Cardiac fibroblast (primary cell): ENCODE results near the gene GATAD2B.
A peak's percentile ranks its signal among the peaks of the same experiment; 100 is the strongest.
"Not testable (repeated sequence)": the region's sequence is repeated elsewhere in the genome, so short reads cannot be mapped to it uniquely, and the experiment has no call there.

Experiments used
- DNase-seq, 2 donors: peaks; one replicate each; pipeline versions ENCODE4 v3.0.0 to v3.0.0-alpha.2; 2010; ENCODE audit warnings: low read depth in 2 of 2
- H3K4me3 ChIP-seq, 2 donors: replicated peaks in 1 of 2; 1 replicate in 1 of 2; 2 replicates in 1 of 2; pipeline ENCODE4 v1.5.1; 2011; ENCODE audit warnings: low read depth in 2 of 2, low read length in 2 of 2, mild to moderate bottlenecking in 2 of 2, moderate library complexity in 1 of 2
- TF ChIP-seq, protein P1 (sequence below): IDR thresholded peaks from one replicate; pipeline ENCODE4 v1.5.1; 2011; ENCODE audit warnings: low read depth, mild to moderate bottlenecking, low read length, inconsistent platforms

Gene GATAD2B

DNA sequence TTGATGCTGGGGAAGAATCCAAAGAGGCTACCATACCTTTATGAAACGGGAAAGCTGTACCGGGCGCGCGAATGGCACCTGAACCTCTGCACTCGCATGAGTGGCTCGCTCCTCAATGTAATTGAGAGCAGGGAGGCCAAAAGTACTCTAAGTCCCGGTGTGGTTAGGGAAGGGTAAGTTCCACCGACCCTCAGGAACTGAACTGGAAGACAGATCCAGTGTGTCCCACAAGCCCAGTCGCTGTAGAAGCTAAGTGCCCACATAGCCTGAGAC is 1.0 kb downstream of the GATAD2B start:
- peak overlapping the region; percentile 94 to 96 for H3K4me3 ChIP-seq
- TF ChIP-seq, protein P1, sequence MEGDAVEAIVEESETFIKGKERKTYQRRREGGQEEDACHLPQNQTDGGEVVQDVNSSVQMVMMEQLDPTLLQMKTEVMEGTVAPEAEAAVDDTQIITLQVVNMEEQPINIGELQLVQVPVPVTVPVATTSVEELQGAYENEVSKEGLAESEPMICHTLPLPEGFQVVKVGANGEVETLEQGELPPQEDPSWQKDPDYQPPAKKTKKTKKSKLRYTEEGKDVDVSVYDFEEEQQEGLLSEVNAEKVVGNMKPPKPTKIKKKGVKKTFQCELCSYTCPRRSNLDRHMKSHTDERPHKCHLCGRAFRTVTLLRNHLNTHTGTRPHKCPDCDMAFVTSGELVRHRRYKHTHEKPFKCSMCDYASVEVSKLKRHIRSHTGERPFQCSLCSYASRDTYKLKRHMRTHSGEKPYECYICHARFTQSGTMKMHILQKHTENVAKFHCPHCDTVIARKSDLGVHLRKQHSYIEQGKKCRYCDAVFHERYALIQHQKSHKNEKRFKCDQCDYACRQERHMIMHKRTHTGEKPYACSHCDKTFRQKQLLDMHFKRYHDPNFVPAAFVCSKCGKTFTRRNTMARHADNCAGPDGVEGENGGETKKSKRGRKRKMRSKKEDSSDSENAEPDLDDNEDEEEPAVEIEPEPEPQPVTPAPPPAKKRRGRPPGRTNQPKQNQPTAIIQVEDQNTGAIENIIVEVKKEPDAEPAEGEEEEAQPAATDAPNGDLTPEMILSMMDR = no peak
- peak in 1 of 2 donors; percentile 12 for DNase-seq

DNA sequence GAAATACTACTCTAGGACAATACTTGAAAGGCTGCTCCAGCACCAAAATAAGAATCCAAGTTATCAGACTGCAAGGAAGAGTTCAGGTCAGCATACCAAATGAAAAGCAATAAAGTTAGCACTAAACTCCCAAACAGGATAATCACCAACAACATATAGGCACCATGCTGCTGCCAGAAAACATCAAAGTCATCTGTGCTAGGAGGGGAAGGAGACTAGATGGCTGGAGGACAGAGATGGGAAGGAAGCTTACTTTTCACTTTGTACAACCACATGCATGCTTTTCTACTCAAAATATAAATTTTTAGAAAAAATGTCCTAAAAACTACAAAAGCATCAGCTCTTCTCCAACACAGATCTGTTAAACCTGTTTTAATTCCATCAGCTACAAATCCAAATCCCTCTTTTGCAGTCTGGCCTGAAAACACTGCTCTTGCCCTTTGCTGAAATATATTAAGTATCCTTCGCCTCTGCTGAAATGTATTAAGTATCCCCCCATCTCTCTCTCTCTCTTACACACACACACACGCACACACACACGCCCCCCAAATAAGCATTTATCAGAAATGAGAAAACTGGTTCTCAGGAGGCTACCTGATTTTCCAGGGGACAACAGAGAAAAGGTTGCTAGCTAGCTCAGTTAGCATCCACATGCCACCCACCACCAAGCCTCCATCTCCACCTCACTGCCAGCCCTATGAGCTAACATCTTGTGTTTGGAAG is 1.5 kb downstream of the GATAD2B start:
- TF ChIP-seq, protein P1 = no peak
- DNase-seq = no peak
- H3K4me3 ChIP-seq = peak overlapping the region; percentile 94 to 96

DNA sequence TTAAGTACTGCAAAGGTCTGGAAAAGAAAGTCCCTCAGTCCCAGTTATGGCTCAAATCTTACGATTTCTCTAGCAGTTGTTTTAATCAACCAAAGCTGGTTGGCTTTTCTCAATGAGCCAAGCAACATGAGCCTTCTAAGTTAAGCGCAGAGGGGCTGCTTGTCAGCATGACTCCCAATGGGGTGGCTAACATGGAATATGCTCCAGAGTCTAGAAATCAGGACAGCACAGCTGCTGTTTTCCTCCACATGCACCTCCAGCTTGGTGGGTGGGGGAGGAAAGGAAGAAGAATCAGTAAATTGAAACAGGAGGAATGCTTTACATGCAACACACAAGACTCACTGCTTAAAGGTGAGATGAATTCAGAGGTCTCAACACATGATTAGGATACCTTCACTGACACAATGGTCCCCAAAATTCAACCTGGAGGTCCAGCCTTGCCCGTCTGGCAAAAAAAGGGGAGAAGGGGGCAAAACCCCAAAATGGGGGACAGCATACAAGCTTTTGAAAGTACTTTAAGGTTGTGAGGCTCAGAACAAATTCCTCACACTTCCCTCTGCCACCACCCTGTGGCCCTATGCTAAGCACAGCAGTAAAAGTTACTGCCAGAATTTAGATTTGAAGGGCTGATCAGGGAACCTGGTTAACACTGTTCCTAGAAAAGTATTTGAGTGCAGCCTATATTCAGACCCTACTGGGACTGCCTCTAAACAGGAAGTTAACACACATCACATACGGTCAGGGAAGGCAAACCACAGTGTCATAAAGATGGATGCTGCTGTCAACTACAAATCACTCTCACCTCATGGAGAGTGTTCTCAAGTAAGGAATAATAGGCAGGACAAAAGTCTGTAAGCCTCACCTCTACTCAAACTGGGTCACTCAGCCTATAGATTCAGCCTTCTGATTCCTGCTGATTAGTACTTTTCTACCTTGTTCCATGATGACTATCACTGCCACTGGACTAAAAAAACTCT is 2.6 kb downstream of the GATAD2B start:
- peak overlapping the region in 1 of 2 donors; percentile 5 for H3K4me3 ChIP-seq
- TF ChIP-seq, protein P1 = peak; percentile 38
- DNase-seq = peak; percentile 41 to 44

DNA sequence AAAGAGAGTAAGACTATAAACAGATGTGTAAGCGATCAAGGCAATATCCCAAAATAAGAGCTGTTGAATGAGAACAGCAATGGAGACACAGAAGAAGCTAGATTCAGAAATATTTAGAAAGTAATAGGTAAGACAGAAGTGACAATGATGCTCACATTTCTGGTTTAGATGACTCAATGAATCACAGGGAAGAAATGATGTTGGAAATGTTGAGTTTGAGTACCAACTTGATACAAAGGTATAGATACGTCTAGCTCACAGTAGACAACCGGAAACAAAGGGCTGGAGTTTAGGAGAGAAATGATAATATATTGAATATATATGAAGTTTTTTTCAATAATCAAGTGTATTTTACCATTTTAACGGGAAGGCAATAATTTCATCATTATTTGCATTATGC is 6.5 kb downstream of the GATAD2B start:
- DNase-seq = no peak
- TF ChIP-seq, protein P1 = no peak

DNA sequence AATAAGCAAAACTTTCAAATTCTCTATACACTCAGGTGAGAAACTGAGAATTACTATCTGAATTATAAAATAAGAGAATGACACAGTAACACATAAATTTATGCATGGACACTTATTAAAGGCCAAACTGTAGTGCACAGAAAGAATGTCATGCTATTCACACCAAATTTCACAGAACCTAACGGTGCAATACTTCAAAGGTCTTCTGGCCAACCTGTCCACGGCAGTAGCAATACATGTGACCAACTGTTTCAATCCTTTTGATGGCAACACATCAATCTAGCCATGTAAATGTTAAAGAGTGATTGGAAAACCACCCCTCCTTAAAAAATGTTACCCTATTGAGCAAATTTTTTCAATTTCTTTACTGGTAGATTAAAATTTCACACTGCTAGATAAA is 10.4 kb downstream of the GATAD2B start:
- DNase-seq = no peak
- TF ChIP-seq, protein P1 = no peak
- no peak overlapping the region for H3K4me3 ChIP-seq

More for the DNA sequence above, 6.5 kb downstream of the GATAD2B start:
- H3K4me3 ChIP-seq = no peak overlapping the region

DNA sequence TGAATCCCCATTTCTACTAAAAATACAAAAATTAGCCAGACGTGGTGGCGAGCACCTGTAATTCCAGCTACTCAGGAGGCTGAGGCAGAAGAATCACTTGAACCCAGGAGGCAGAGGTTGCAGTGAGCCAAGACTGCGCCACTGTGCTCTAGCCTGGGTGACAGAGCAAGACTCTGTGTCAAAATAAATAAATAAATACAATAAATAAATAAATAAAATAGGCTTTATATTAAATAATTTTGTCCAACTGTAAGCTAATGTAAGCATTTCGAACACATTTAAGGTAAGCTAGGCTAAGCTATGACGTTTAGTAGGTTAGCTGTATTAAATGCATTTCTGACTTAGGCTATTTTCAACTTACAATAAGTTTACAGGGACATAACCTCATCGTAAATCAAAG is 12.2 kb downstream of the GATAD2B start:
- not testable (repeated sequence) for H3K4me3 ChIP-seq, DNase-seq

DNA sequence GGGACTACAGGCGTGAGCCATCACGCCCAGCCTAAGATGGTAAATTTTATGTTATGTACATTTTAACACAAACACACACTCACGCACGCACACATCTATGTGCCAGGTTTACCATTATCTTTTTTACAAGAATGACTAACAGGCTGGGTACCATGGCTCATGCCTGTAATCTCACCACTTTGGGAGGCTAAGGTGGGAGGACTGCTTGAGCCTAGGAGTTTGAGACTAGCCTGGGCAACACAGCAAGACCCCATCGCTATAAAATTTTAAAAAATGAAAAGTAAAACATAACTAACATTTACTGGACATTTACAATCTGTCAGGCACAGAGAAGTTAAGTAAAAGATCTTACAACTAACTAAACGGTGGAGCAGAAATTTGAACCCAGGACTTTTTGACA is 14.7 kb downstream of the GATAD2B start:
- TF ChIP-seq, protein P1 = no peak
- H3K4me3 ChIP-seq = no peak overlapping the region
- no peak for DNase-seq
